Smooth muscle cell (in vitro differentiated cells): ENCODE results near the gene PHF19. TPM values are rescaled to one million over a fixed set of nuclear protein-coding genes. Genes with fewer than 3 reads are reported as not detected.

Experiments
- DNase-seq: peaks from one replicate; lab custom pipeline; 2025; ENCODE audit not compliant: unreplicated experiment; lab: John Stamatoyannopoulos, UW
- H2AFZ ChIP-seq: fragments of 200-600 bp; sonication (generic); 2 replicates; pipeline ENCODE4 v1.6.0; 2016; ENCODE audit warnings: antibody characterized with exemption, low read depth, mild to moderate bottlenecking
- H3F3A ChIP-seq: fragments of 200-600 bp; sonication (generic); 2 replicates; pipeline ENCODE4 v1.6.0; 2017; ENCODE audit warnings: antibody characterized with exemption, low read depth
- H3K27ac ChIP-seq: fragments of 200-600 bp; sonication (generic); 2 replicates; pipeline ENCODE4 v1.5.1; 2016; ENCODE audit warnings: low read depth, mild to moderate bottlenecking
- H3K27me3 ChIP-seq: fragments of 200-600 bp; sonication (generic); 2 replicates; pipeline ENCODE4 v1.6.1; 2016; ENCODE audit warnings: low read depth, mild to moderate bottlenecking
- H3K36me3 ChIP-seq: fragments of 200-600 bp; sonication (generic); 2 replicates; pipeline ENCODE4 v1.5.1; 2016; ENCODE audit warnings: low read depth
- H3K4me1 ChIP-seq: fragments of 200-600 bp; sonication (generic); 2 replicates; pipeline ENCODE4 v1.5.1; 2016; ENCODE audit warnings: low read depth
- H3K4me2 ChIP-seq: fragments of 200-600 bp; sonication (generic); 2 replicates; pipeline ENCODE4 v1.6.0; 2016; ENCODE audit warnings: mild to moderate bottlenecking
- H3K4me3 ChIP-seq: fragments of 200-600 bp; sonication (generic); 2 replicates; pipeline ENCODE4 v1.5.1; 2016; ENCODE audit warnings: mild to moderate bottlenecking
- H3K79me2 ChIP-seq: fragments of 200-600 bp; sonication (generic); 2 replicates; pipeline ENCODE4 v1.6.0; 2016; ENCODE audit warnings: low read depth, mild to moderate bottlenecking
- H3K9ac ChIP-seq: fragments of 200-600 bp; sonication (generic); 2 replicates; pipeline ENCODE4 v1.6.0; 2016; ENCODE audit warnings: low read depth
- H3K9me3 ChIP-seq: fragments of 200-600 bp; sonication (generic); replicated peaks from 2 replicates; pipeline ENCODE4 v1.5.1; 2016; ENCODE audit warnings: low read depth
- H4K20me1 ChIP-seq: fragments of 200-600 bp; sonication (generic); 2 replicates; pipeline ENCODE4 v1.6.0; 2016; ENCODE audit warnings: low read depth
- WGBS: methylation state at CpG from one replicate; pipeline ENCODE4 v1.1.7; 2016; ENCODE audit warnings: low lambda C conversion rate; 5-methylcytosine and 5-hydroxymethylcytosine counted together
- polyA plus RNA-seq: library from polyadenylated mRNA; unstranded; fragments of >200 nt; fragmentation: Nextera tagmentation; extraction: Ambion mirVana; gene quantifications from 2 replicates; pipeline ENCODE4 v1.2.1, GENCODE V29; 2016
- total RNA-seq: library from RNA; depleted of rRNA; stranded (reverse); fragments of >200 nt; gene quantifications from 2 replicates; pipeline ENCODE4 v1.2.3, GENCODE V29; 2014
- TF ChIP-seq, protein P1 (sequence below): fragments of 200-600 bp; sonication (generic); IDR thresholded peaks from 2 replicates; pipeline ENCODE4 v1.5.1; 2017; ENCODE audit warnings: borderline replicate concordance, mild to moderate bottlenecking, antibody characterized with exemption; ENCODE audit not compliant: insufficient read depth, poor library complexity, severe bottlenecking

The PHF19 gene
- total and polyA plus RNA-seq, 2 experiments from 2014 or later: 14.1 to 19.3 TPM

DNA sequence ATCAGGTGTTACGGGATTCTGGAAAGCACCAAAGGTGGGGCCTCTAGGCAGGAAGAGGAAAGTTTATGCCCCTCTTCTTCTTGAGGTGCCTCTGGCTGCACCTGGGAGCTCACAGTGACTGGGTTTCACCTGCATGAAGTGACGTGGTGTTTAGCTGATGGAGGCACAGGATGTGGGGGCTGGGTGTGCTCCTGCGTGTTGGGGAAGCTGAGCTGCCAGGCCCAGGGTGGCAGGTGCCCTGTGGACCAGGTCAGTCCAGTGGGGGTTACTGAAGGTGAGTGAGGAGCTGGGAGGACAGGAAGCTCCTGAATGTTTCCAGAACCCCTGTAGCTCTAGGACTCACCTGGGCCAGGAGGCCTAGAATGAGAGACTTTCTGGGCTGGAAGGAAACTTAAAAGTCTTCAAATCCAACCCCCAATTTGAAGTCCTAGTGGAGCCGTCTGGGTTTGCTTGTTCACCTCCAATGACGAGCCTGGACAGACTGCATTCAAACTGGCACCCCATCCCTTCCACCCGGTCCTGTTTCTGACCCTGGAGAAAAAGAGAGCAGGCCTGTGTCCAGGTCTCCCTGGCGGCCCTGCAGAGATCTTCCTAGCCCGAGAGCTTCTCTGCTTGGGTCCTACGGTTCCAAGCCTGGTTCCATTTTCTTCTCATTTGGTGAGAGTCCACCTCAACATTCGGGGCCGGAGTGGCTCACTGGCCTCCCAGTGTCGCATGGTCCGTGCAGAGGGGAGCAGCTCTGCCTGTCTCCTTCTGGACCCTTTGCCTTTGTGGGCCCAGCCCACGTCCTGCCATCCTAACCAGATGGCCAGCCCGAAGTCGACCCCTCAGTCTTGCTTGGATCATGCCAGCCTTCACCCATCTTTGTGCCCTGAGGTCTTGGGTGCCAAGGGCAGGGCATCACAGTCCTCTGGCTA lies 27.3 kb upstream of the PHF19 start:
- Histone ChIP-seq H3K4me2 (no peak overlapping the region), H3K4me3 (no peak overlapping the region), H4K20me1 (no peaks in the 10 kb centered on the region), H3K79me2 (no peaks in the 10 kb centered on the region), H3K4me1 (no peaks in the 10 kb centered on the region), H3K36me3 (no peaks in the 10 kb centered on the region), H3K27ac (no peak overlapping the region), H3K9ac (no peak overlapping the region), H2AFZ (no peak overlapping the region), H3K27me3 (no peaks in the 10 kb centered on the region), H3F3A (no peaks in the 10 kb centered on the region), H3K9me3 (no peaks in the 10 kb centered on the region)
- WGBS: 88% methylated on average over 16 of the region's 16 CpGs
- TF ChIP-seq, protein P1, sequence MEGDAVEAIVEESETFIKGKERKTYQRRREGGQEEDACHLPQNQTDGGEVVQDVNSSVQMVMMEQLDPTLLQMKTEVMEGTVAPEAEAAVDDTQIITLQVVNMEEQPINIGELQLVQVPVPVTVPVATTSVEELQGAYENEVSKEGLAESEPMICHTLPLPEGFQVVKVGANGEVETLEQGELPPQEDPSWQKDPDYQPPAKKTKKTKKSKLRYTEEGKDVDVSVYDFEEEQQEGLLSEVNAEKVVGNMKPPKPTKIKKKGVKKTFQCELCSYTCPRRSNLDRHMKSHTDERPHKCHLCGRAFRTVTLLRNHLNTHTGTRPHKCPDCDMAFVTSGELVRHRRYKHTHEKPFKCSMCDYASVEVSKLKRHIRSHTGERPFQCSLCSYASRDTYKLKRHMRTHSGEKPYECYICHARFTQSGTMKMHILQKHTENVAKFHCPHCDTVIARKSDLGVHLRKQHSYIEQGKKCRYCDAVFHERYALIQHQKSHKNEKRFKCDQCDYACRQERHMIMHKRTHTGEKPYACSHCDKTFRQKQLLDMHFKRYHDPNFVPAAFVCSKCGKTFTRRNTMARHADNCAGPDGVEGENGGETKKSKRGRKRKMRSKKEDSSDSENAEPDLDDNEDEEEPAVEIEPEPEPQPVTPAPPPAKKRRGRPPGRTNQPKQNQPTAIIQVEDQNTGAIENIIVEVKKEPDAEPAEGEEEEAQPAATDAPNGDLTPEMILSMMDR: no peak
- no peak for DNase-seq

DNA sequence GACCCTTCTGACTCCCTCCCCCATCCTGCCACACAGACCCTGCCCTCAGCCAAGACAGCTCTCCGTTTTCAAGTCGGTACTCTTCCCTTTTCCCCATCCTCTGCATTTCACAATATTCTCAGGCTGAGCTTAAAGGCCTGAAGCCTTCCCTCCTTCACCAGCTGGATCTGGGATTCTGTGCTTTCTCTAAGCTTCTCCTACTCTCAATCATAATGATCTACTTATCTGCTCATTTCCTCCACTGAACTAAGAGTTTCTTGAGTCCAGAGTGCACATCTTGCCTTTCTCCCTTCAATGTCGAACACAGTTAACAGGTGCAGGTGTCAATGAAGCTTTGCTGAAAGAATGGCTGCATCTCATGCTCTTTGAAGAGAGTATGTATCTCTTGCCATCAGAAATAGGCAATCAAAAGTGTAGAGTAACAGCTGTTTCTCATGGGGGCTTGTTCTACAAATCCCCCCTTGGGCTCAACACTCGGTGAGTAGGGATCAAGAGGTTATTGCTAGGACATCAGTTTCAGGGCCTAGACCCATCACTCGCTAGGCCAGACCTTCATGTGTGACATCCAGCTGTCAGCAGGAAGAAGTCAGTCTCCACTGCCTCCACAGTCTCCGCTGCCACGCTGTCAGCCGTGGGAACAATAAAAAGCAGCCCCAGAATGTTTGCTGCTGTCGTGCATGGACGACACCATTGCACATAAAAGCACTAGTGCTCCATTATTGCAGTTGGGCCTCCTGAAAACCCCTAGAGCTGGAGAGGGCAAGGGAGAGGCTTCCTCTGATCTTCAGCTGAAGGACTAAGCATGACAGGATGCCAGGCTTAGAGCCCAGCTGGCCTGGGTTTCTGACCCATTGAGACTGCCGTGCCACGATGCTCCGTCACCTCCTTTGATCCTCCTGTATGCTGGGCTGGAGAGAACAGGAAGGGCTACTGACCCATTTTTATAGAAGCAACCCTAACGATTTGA lies 25.9 kb upstream of the PHF19 start:
- Histone ChIP-seq H3K9ac (no peak overlapping the region), H3K4me3 (no peak overlapping the region), H3K4me2 (no peak overlapping the region), H2AFZ (no peak overlapping the region), H3K27ac (no peak overlapping the region), H3F3A (no peaks in the 10 kb centered on the region), H3K9me3 (no peaks in the 10 kb centered on the region), H4K20me1 (no peaks in the 10 kb centered on the region), H3K4me1 (no peaks in the 10 kb centered on the region), H3K27me3 (no peaks in the 10 kb centered on the region), H3K79me2 (no peaks in the 10 kb centered on the region), H3K36me3 (no peaks in the 10 kb centered on the region)
- DNase-seq: no peak
- WGBS: 89% methylated on average over 14 of the region's 14 CpGs
- TF ChIP-seq, protein P1: no peak

DNA sequence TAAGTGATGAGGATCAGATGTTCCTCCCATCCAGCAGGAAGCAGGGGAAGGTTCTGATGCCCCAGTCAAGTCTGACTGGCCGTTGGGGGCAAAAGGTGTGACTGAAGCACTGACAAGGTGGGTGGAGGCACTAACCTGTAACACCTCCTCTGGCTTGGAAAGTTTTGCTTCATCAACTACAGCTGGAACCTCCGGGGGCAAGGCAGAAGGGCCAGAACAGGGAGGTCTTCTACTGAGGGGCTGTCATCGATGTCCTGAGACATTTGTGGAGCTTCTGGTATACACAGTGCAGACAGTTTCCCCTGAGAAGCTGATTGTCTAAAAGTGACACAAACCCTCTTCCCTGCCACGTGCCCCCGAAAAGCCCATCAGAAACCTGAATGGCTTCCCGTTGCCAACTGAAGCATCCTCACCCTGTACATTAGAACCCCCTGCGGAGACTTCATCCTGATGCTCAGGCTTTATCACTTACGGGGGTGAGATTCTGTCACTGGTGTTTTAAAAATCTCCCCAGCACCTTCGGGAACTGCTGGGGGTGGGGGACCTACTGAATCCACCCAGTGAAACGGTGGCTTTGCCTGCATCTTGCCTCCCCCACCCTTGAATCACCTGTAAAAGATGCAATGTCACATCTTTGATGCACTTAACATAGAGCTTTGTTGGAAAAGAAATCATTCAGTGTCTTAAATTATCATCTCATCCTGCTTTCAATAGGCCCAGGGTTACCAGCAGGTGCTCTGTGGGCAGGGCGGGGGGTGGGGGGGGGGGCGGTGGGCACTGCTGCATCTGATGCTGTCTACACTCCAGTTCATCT lies 25.0 kb upstream of the PHF19 start:
- Histone ChIP-seq H3K4me2 (no peak overlapping the region), H3K4me3 (no peak overlapping the region), H3F3A (no peaks in the 10 kb centered on the region), H3K27me3 (no peaks in the 10 kb centered on the region), H4K20me1 (no peaks in the 10 kb centered on the region), H3K9ac (no peak overlapping the region), H3K36me3 (no peaks in the 10 kb centered on the region), H2AFZ (no peak overlapping the region), H3K79me2 (no peaks in the 10 kb centered on the region), H3K4me1 (no peaks in the 10 kb centered on the region), H3K9me3 (no peaks in the 10 kb centered on the region), H3K27ac (no peak overlapping the region)
- TF ChIP-seq, protein P1: no peak
- no peak for DNase-seq
- 87% methylated on average over 12 of the region's 12 CpGs for WGBS
